HG02610 (cell line): ENCODE data around the gene MAB21L4.
"Not testable (repeated sequence)": the region's sequence is repeated elsewhere in the genome, so short reads cannot be mapped to it uniquely, and the experiment has no call there.

Experiments used
- ATAC-seq: cut with Tn5 transposase; IDR thresholded peaks from one replicate; pipeline ENCODE4 v1.9.1; 2021; ENCODE audit warnings: mild to moderate bottlenecking, moderate library complexity; ENCODE audit not compliant: unreplicated experiment

The MAB21L4 gene

GRCh38 chr2:240846309-240846708 is 49.6 kb downstream of the MAB21L4 start:
- not testable (repeated sequence) for ATAC-seq

GRCh38 chr2:240840435-240841060 is 55.4 kb downstream of the MAB21L4 start:
- ATAC-seq: no peak

- no peak for ATAC-seq
Measured at GRCh38 chr2:240839152-240840143, 56.5 kb downstream of the MAB21L4 start.

GRCh38 chr2:240837621-240838020 is 58.3 kb downstream of the MAB21L4 start:
- no peak for ATAC-seq

GRCh38 chr2:240836781-240837467 is 59.0 kb downstream of the MAB21L4 start:
- ATAC-seq: no peak
